GM18868 (cell line): ENCODE measurements around the gene SMARCD3.

ENCODE experiments used
- ATAC-seq: cut with Tn5 transposase; IDR thresholded peaks from one replicate; pipeline ENCODE4 v1.9.1; 2021; ENCODE audit warnings: mild to moderate bottlenecking, moderate library complexity; ENCODE audit not compliant: unreplicated experiment

Gene SMARCD3

DNA sequence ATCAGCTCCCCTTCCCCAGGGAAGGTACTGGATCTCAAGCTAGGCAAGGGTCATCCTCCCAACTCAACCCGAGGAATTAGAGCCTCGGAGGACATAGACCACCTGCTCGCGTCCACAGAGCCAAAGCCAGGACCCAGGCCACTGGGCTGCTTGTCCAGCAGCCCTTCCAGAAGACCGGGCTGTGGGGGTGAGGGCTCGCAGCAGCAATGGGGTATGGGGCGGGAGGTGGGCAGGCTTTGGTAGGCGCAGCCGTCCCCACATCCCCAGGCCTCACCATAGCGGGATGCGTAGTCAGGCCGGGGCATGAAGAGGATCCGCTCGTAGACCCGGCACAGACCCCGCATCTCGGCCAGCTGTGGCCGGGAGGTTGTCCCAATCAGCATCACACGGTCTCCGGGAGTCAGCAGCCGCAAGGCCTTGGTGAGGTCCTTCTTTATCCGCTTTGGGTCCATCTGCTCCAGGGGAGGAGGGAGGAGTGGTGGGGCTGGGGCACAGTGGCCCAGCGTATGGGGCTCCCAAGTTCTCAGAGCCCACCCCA is 56.4 kb downstream of the SMARCD3 start:
- ATAC-seq = no peak

DNA sequence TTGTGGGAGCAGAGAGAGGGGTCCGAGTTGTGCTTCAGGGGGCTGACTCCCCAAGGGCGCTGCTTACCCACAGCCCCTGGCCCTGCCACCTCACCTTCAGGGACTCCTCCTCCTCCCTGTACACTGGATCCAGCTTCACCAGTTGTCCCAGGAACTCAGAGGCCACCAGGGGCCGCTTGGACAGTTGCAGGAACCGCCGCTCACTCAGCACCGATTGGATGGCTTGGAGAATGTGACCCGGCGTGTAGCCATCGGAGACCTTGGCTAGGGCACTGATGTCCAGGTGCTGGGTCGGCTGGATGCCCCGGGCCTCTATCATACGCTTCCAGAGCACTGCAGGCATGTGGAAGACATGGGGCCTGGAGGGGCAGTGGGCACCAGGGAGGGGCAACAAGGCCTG is 57.0 kb downstream of the SMARCD3 start:
- no peak for ATAC-seq

GRCh38 chr7:151189038-151189437 is 59.5 kb downstream of the SMARCD3 start:
- no peak for ATAC-seq
